CD4-positive, alpha-beta T cell treated with Interleukin-17A for 4 hours (primary cell): ENCODE results near the gene ZBTB48.

ENCODE experiments used
- DNase-seq: peaks from one replicate; pipeline ENCODE4 v3.0.0-alpha.2; 2020; ENCODE audit warnings: mixed read lengths

The ZBTB48 gene

DNA sequence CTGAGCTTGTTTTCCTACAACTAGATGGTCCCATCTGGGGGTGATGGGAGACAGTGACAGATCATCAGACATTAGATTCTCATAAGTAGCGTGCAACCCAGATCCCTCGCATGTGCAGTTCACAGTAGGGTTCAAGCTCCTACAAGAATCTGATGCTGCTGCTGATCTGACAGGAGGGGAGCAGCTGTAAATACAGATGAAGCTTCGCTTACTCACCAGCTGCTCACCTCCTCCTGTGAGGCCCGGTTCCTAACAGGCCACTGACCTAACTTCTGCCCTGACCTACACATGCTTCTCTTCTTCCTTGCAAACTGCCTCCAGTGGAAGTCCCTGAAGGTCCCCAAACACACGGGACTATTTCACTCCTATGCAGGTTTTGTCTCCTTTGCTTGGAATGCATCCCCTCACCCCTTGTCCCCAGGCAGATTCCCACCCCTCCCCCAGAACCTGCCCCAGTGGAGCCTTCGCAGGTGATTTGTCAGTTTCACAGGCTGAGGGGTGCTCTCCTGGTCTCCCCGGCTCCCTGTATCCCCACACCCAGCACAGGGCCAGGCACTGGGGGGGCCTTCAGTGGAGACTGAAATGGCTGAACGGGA is 5.7 kb upstream of the ZBTB48 start:
- no peak for DNase-seq

DNA sequence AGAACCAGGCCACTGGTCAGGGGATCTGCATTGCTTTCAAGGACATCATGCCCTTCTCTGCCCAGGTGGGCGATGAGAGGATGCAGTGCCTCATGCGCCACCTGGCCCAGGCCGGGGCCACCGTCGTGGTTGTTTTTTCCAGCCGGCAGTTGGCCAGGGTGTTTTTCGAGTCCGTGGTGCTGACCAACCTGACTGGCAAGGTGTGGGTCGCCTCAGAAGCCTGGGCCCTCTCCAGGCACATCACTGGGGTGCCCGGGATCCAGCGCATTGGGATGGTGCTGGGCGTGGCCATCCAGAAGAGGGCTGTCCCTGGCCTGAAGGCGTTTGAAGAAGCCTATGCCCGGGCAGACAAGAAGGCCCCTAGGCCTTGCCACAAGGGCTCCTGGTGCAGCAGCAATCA is 5.0 kb upstream of the ZBTB48 start:
- DNase-seq, result no peak

DNA sequence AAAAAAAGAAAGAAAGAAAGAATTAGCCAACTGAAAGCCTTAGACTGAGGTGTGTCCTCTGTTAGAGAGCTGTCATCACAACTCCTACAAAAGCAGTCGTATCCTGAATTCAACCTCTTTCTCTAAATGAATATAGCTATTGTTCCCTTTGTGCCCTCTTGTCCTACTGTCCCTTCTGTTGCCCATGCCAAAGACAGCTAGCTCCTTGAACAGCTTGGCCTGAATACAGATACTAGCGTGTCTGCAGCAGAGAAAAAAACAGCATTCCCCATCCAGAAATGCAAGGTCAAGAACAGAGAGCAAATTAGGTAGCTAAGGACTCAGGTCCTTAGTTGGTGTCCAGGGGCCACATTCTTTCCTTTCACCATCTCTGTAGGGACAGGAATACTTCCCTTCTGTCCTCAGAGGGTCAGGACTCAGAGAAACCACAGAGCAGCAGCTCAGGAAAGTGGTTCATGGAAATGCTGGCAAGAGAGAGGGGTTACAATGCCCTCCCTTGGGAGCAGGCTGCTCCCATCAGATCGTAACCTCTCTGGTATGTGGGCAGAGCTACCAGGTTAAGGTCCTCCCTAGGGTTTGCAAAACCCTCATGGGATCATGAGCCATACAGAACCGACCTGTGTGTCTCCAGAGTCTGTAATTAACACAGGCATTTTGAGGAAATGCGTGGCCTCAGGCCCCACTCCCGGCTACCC is 1.8 kb upstream of the ZBTB48 start:
- DNase-seq, result no peak

DNA sequence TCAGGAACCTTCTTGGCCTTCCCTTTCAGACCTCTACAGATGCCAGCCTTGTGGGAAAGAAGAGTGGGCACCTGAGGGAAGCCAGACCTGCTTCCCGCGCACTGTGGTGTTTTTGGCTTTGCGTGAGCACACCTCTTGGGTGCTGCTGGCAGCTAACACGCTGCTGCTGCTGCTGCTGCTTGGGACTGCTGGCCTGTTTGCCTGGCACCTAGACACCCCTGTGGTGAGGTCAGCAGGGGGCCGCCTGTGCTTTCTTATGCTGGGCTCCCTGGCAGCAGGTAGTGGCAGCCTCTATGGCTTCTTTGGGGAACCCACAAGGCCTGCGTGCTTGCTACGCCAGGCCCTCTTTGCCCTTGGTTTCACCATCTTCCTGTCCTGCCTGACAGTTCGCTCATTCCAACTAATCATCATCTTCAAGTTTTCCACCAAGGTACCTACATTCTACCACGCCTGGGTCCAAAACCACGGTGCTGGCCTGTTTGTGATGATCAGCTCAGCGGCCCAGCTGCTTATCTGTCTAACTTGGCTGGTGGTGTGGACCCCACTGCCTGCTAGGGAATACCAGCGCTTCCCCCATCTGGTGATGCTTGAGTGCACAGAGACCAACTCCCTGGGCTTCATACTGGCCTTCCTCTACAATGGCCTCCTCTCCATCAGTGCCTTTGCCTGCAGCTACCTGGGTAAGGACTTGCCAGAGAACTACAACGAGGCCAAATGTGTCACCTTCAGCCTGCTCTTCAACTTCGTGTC is 995 bp upstream of the ZBTB48 start:
- DNase-seq, result no peak

DNA sequence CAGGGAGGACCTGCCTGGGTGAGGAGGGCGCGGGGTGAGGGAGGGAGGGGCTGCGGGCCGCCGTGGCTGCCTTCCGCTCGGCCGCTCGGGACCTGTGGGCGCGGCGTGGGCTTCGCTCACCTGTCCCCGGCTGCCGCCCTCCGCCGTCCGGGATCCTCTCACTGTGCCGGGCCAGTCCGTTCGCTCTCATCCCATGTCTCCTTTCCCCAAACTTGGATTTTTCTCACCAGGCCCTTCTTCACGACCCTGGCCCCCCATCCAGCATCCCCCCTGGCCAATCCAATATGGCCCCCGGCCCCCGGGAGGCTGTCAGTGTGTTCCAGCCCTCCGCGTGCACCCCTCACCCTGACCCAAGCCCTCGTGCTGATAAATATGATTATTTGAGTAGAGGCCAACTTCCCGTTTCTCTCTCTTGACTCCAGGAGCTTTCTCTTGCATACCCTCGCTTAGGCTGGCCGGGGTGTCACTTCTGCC is 362 bp downstream of the ZBTB48 start:
- no peak for DNase-seq

DNA sequence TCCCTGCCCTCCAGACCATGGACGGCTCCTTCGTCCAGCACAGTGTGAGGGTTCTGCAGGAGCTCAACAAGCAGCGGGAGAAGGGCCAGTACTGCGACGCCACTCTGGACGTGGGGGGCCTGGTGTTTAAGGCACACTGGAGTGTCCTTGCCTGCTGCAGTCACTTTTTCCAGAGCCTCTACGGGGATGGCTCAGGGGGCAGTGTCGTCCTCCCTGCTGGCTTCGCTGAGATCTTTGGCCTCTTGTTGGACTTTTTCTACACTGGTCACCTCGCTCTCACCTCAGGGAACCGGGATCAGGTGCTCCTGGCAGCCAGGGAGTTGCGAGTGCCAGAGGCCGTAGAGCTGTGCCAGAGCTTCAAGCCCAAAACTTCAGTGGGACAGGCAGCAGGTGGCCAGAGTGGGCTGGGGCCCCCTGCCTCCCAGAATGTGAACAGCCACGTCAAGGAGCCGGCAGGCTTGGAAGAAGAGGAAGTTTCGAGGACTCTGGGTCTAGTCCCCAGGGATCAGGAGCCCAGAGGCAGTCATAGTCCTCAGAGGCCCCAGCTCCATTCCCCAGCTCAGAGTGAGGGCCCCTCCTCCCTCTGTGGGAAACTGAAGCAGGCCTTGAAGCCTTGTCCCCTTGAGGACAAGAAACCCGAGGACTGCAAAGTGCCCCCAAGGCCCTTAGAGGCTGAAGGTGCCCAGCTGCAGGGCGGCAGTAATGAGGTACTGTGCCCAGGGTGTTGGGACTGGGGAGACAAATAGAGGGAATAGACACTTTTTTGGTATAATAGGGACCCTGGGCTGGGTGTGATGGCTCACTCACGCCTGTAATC is 1.0 kb downstream of the ZBTB48 start:
- DNase-seq, result no peak

DNA sequence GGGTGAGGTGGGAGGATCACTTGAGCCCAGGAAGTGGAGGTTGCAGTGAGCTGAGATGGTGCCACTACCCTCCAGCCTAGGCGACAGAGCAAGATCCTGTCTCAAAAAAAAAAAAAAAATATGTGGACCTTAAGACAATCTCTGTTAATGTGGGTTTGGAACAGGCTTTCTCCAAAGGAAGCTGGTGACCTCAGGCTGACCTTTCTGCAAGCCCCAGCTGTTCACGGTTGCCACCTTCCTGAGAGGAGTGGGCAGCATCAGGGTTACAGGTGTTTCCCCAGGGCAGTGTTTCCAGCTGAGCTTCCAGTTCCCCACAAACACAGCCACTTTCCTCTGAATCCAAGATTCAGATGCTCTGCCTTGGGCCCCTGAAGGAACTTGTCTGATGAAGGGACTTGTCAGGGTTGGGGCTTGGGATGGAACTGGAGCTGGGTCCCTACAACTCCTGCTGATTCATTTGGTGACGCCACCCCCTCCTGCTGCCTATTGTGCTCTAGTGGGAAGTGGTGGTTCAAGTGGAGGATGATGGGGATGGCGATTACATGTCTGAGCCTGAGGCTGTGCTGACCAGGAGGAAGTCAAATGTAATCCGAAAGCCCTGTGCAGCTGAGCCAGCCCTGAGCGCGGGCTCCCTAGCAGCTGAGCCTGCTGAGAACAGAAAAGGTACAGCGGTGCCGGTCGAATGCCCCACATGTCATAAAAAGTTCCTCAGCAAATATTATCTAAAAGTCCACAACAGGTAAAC is 1.9 kb downstream of the ZBTB48 start:
- DNase-seq, result no peak

DNA sequence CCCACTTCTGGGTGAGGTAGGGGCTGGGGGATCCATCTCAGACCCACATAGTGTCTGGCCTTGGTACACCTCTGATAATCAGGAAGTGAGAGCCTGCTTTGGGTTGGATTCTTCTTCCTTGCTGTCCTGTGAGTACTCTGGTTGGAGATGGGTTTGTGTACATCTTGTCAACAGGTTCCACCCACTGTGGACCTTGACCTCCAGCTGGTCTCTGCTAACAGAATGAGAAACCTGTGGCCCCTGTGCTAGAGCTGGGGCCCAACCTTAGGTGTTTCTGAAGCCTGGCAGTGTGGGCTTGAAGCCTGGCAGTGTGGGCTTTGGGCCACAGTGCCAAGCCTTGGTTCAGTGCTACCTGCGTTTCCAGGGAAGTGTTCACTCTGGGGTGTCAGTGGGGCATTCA is 2.6 kb downstream of the ZBTB48 start:
- no peak for DNase-seq

DNA sequence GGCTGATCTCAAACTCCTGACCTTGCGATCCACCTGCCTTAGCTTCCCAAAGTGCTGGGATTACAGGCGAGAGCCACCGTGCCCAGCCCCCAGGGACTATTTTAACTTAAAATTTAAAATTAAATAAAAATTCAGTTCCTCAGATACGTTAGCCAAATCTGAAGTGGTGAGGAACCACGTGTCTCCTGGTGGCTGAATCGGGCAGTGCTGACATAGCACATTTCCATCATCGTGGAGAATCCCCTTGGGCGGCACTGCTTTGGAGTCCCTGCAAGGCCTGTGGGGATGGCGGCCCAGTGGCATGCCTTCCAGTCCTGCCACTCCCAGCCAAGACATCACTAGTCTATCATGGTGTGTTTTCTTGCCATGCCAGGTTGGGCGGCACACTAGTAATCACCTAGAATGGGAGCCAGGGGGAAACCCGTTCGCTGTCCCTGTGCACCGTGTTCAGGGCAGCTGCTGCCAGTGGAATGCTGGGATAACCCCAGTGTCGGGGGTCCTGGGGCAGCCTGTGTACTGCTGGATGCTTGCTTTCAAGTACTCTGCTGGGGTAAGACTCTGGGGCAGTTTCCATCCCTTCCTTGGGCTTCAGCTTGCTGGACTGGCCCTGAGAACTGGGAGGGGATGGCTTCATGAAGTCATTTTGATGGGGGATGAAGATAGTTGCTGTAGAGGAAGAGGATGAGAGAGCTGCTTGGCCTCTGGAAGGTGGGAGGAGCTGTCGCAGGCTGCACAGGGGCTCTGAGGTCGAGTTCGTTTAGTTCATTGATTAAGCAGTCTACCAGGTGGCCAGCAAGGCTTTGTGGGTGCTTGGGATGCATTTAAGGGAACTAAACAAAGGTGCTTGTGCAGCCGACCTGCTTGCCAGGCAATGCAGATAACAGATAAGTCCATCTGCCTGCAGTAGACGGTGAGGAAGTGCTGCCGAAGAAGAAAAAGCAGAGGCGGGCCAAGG is 4.6 kb downstream of the ZBTB48 start:
- no peak for DNase-seq

DNA sequence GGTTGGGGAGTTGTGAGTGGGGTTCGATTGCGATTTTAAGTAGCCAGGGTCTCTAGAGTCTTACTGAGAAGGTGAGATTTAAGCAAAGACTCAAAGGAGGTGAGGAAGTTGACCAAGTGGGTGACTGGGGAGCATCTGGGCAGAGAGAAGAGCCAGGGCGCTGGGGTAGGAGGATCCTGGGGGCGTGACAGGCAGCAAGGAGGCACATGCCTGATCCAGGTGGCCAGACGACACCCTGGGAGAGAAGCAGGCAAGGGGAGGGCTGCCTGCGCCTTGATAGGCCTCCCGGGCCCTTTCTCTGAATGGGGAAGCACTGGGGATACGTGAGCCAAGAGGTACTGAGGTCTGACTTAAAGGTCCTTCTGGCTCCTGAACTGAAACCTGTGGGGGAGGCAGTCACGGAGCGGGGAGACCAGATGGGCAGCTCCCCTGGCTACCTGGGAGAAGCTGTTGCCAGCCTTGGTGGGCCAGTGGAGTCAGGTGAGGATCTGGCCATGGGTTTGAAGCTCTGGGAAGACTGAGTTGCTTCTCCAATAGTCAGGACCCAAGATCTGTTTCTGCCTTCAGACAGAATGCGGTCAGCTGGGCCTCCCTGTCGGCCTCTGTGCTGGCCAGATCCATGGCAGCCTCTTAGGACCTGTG is 5.4 kb downstream of the ZBTB48 start:
- no peak for DNase-seq

DNA sequence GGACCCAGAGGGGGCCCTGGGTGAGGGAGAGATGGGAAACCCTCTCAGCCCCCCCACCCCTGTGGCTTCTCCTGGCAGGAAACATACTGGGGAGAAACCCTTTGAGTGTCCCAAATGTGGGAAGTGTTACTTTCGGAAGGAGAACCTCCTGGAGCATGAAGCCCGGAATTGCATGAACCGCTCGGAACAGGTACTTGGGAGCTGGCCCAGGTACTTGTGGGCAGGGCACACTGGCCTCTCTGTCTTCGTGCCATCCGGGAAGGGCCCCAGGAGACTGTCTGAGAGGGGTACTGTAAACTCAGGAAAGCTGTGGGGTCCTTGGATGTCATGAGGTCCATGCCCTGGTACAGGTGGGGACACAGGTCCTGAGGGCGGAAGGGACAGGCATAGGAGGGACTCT is 6.0 kb downstream of the ZBTB48 start:
- DNase-seq, result no peak

DNA sequence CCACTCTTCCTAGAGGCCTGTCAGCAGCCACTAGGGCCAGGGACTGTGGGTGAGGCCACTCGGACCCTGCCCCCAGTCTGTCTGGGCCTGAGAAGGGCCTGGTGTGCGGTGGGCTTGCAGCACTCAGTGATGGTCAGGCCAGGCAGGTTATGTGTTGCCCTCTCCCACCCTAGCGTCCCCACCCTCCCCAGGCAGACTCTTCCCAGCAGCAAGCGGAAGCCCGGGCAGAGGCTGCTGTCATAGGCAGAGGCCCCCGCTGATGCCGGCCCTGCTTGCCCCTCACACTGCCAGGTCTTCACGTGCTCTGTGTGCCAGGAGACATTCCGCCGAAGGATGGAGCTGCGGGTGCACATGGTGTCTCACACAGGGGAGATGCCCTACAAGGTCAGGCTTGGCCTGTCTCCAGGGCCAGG is 6.6 kb downstream of the ZBTB48 start:
- no peak for DNase-seq

DNA sequence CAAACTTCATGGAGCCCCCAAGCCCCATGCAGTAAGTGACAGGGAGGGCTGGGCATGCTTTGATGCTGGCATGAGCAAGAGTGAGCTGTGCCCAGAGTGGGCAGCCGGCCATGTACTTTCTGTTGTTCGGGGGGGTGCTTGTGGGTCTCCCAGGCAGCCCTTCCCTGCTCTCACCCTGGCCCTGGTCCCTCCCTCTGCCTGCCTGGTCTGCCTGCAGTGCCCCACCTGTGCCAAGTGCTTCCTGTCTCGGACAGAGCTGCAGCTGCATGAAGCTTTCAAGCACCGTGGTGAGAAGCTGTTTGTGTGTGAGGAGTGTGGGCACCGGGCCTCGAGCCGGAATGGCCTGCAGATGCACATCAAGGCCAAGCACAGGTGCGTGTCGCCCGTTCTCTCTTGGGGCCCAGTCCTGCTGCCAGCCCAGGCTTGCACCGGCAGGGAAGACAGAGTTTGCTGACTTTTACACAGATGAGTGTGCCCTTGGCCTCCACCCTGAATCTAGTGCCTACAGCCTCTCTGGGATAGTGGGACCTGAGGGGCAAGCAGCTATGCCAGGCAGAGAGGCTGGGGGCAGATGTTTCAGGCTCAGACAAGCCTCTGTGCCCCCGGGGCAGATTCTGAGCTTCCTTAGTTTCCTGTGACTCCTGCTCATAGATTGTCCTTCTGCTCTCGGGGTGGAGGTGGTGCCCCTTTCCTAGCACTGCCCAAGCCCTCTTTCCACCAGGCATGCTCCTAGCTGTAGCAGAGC is 7.6 kb downstream of the ZBTB48 start:
- DNase-seq, result no peak

DNA sequence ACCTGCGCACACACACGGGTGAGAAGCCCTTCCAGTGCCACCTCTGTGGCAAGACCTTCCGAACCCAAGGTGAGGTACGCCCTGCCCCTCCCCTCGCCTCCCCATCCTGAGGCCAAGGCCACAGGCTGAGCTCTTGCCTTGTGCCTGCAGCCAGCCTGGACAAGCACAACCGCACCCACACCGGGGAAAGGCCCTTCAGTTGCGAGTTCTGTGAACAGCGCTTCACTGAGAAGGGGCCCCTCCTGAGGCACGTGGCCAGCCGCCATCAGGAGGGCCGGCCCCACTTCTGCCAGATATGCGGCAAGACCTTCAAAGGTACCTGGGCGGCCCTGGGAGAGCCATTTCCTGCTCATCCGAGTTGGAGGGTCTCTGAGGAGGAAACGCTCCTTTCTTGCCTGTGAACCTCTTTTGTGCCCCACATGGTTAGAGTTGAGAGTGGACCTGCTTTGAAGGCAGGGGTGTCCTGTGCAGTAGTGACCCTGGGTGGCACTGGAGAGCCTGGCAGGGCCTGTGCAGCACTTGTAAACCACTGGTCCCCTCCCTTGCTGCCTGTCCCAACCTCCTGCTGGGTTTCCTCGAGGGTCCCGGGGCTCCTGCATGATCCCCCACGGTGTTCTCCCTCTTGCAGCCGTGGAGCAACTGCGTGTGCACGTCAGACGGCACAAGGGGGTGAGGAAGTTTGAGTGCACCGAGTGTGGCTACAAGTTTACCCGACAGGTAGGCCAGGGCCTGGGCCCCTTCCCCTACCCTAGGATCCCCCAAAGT is 8.5 kb downstream of the ZBTB48 start:
- no peak for DNase-seq

DNA sequence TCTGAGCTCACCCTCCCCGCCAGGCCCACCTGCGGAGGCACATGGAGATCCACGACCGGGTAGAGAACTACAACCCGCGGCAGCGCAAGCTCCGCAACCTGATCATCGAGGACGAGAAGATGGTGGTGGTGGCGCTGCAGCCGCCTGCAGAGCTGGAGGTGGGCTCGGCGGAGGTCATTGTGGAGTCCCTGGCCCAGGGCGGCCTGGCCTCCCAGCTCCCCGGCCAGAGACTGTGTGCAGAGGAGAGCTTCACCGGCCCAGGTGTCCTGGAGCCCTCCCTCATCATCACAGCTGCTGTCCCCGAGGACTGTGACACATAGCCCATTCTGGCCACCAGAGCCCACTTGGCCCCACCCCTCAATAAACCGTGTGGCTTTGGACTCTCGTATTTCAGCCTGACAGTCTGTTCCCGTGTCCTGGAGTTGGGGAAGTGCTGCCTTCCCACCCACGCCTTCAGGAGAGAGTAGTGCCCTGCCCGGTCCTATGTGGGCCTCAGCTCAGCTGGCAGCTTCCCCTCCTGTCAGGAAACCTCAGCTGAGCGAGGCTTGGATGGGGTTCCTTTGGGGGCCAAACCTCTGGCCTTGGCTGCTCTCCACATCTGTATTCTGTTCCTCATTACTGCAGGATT is 9.2 kb downstream of the ZBTB48 start:
- no peak for DNase-seq

DNA sequence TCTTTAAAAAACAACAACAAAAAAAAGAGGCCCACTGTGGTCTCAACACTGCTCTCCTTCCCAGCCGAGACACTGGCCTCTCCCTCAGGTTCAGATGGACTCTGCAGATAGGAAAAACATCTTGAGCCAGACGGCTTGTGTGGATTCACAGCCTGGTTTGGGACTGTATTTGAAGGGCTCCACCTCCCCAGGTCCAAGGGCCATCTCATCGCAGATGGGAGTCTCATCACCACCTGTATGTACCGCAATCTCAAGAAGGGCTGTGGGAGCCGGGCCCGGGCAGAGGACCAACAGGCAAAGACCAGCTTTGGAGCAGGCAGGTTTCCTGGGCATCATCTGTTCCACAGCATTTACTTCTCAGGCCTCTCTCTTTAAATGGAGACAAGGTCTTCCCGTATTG is 10.3 kb downstream of the ZBTB48 start:
- DNase-seq, result no peak

DNA sequence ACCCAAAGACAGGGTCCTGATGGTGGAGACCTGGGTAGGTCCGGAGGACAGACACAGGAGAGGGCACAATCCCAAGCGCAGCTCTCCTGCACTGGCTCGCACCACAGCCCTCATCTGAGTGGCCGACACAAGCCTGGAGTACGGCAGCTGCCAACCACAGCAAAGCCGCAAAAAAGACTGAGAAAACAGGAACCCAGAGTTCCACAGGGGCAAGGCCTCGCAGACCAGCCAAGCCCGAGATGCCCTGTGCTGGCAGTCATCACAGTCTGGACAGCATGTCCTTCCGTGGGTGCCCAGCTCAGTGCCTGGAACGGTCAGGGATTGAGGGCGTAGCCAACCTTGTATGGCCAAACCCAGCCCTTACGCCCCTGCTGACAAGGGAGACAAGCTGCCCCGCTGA is 11.4 kb downstream of the ZBTB48 start:
- DNase-seq, result no peak

DNA sequence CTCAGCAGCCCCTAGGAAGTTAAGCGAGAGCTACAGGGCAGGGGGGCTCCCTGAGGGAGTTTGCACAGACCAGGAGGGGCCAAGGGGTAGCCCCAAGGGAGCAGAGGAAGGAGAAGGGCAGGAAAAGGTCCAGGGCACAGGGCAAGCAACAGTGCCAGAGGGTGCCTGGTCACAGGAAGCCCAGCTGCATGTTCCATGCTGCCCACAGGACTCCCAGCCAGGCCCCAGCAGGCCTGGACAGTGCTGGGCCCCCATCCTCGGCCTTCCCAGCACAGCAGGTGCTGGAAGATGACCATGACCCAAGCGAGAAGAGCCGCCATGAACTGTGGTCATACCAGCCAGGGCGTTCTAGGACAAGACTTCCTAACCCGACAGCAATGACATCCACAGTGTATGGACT is 11.8 kb downstream of the ZBTB48 start:
- DNase-seq, result no peak

DNA sequence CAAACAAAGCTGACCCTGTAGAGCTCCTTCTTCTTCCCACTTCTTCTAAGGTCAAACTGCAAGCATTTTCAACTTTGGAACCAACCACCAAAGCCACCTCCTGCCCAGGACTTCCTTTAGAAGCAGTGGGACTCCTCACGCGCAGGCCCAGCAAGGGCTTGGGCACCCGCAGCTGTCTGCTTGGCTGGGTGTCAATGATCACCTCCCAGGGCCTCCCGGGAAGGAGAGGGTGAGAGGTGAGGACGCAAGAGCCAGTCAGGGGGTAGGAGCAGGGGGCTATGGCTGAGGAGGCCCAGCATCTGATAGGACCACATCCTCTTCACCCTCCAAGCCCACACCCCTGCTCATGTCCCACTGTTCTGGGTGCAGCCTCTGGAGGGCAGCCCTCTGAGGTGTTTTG is 12.6 kb downstream of the ZBTB48 start:
- DNase-seq, result no peak
